Activated CD4-positive, alpha-beta T cell treated with anti-CD3 and anti-CD28 coated beads for 48 hours (primary cell): ENCODE results near the gene LKAAEAR1.

Experiments
- DNase-seq: peaks from one replicate; pipeline ENCODE4 v3.0.0-alpha.2; 2020

The LKAAEAR1 gene

GRCh38 chr20:64077876-64078551 lies 6.2 kb downstream of the LKAAEAR1 start:
- peak; percentile 68 for DNase-seq

GRCh38 chr20:64077541-64077875 lies 6.7 kb downstream of the LKAAEAR1 start:
- no peak for DNase-seq

DNA sequence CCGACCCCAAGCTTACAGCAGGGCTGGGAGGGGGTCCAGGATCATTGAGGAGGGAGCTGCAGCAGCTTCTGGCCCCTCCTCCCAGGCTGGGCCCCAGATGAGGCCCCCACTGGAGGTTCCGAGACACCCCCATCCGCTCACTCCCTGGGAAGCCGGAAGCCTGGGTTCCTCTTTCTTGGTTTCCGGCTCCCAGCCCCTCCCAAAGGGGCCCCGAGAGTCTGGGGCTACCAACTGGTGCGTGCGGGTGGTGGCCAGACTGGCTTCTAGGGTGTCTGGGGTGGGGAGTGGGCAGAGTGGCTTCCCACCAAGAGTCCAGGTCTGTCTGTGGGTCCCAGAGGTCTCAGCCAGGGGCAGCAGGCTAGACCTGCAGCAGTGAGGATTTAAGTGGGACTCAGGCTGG lies 7.1 kb downstream of the LKAAEAR1 start:
- peak; percentile 52 for DNase-seq

- no peak for DNase-seq
Measured at GRCh38 chr20:64076061-64076997, 7.9 kb downstream of the LKAAEAR1 start.

- no peak for DNase-seq
Measured at GRCh38 chr20:64075556-64075955, 8.6 kb downstream of the LKAAEAR1 start.

DNA sequence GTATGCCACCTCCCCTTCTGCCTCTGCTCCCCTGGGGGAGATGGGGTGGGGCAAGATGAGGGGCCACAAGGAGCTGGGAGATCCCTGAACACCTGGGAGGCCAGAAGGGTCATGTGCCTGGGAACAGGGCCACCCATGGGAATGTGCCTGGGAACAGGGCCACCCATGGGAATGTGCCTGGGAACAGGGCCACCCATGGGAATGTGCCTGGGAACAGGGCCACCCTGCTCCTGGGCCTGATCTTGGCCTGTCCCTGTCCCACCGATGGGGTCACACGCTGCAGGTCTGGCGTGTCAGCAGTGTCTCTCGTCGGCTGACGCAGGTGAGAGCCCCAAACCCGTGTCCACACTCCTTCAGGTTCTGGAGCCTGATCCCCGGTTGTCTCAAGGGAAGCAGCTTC lies 9.2 kb downstream of the LKAAEAR1 start:
- DNase-seq = no peak

GRCh38 chr20:64074184-64074789 lies 9.9 kb downstream of the LKAAEAR1 start:
- no peak for DNase-seq

- DNase-seq = no peak
Measured at GRCh38 chr20:64073476-64074183, 10.6 kb downstream of the LKAAEAR1 start.

- no peak for DNase-seq
Measured at GRCh38 chr20:64072498-64073063, 11.6 kb downstream of the LKAAEAR1 start.

GRCh38 chr20:64071341-64072332 lies 12.6 kb downstream of the LKAAEAR1 start:
- no peak for DNase-seq

GRCh38 chr20:64070244-64070993 lies 13.8 kb downstream of the LKAAEAR1 start:
- DNase-seq = no peak

DNA sequence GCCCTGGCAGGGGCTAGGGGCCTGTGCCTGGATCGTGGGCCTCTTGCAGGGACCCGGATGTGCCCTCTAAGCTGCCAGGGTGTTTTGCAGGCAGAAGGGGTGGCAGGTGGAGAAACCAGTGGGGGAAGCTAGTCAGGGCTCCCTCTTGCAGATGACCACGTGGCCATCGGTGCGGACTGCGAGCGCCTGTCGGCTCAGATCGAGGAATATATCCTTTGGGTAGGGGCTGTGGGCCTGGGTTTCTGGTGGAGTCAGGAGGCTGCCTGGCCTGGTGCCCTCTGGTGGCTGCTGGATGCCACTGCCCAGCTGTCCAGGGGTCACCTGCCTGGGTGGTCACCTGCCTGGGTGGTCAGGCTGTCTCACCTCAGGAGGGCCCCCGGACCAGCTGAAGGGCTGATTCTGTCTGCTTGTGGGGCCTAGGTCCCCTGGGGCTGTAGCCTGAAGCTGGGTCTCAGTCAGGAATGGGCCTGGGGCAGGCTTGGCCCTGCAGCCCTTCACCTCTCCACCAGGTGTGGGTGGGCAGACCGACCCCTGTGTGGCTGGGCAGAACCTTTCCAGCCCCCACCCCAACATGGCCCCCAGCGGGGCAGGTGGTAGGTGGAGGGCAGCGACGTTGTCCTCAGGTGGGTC lies 14.5 kb downstream of the LKAAEAR1 start:
- DNase-seq = no peak

DNA sequence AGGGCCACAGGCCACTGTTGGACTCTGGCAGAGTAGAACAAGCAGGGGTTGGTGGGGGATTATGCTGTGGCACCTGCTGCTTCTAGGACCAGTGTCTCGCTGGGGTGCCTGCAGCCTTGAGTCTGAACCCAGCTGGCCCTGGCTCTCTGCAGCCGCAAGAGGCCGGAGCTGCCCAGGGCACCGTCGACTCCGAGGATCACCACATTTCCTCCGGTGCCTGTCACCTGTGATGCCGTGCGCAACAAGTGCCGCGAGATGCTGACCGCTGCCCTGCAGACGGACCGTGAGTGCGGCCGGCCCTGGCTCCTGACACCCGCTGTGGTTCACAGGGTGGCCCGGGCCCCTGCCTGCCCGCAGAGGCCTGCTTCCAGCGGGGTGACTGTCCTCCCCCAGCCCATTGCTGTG lies 15.0 kb downstream of the LKAAEAR1 start:
- no peak for DNase-seq

GRCh38 chr20:64068386-64069208 lies 15.6 kb downstream of the LKAAEAR1 start:
- DNase-seq = no peak

GRCh38 chr20:64067733-64068307 lies 16.4 kb downstream of the LKAAEAR1 start:
- no peak for DNase-seq

GRCh38 chr20:64067005-64067632 lies 17.1 kb downstream of the LKAAEAR1 start:
- DNase-seq = no peak

GRCh38 chr20:64065974-64066343 lies 18.2 kb downstream of the LKAAEAR1 start:
- peak; percentile 76 for DNase-seq
